Measurements from ENCODE around the gene CFAP77. TPM values are rescaled to one million over a fixed set of nuclear protein-coding genes. Genes with fewer than 3 reads are reported as not detected.
A peak's percentile ranks its signal among the peaks of the same experiment; 100 is the strongest.

Gene CFAP77
- total RNA-seq, result not detected

DNA sequence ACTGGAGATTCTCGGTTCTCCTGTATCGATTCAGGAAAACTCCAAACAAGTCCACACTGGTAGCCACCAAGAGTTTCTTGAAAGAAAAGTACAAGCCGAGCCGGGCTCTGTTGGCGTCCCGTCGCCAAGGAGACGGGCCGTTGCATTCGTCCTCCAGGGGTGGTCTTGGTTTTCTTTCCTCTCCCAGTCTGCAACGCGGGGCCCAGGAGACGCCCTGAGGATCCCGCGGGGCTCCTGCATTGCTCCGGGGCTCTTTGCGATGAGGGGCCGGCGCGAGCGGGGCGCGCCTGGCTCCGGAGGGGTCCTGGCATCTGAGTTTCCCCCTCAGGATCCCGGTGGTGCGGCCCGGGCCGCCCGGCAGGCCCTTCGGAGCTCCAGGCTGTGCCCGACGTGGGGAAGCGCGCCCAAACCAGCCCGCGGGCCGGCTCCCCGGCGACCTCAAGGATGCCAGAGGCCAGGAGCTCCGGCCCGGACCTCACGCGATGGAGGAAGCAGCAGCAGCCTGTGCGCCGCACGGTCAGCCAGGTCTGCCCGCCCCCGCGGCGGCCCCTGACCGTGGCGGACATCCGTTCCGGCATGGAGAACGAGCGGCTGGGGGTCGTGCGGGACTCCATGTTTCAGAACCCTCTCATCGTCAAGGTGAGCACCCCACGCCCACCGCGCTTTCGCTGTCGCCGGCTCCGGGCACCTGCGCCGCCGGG, at the start of gene CFAP77:
CFAP77 (plus strand) TSS at position 384 of the 701 bp plus-strand sequence; CDS start at position 445, 61 bp downstream.
- 0 to 2% methylated on average over 26 to 44 of the region's 69 CpGs for WGBS, 2 donors
- intact Hi-C loops (cut with DNase I; ENCODE audit: low total_unique reads), result no loop called here
- DNase-seq (ENCODE audit: low spot score in 2 of 2), result peak in 1 of 2 donors; percentile 86
- H3K4me3 ChIP-seq (ENCODE audit: low read depth, poor library complexity, severe bottlenecking), result peak within 1 kb of the TSS; percentile 18
- TF ChIP-seq, protein P1, sequence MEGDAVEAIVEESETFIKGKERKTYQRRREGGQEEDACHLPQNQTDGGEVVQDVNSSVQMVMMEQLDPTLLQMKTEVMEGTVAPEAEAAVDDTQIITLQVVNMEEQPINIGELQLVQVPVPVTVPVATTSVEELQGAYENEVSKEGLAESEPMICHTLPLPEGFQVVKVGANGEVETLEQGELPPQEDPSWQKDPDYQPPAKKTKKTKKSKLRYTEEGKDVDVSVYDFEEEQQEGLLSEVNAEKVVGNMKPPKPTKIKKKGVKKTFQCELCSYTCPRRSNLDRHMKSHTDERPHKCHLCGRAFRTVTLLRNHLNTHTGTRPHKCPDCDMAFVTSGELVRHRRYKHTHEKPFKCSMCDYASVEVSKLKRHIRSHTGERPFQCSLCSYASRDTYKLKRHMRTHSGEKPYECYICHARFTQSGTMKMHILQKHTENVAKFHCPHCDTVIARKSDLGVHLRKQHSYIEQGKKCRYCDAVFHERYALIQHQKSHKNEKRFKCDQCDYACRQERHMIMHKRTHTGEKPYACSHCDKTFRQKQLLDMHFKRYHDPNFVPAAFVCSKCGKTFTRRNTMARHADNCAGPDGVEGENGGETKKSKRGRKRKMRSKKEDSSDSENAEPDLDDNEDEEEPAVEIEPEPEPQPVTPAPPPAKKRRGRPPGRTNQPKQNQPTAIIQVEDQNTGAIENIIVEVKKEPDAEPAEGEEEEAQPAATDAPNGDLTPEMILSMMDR (IDR thresholded peaks at IDR 0.05), result no peak
- no peak for TF ChIP-seq POLR2A (IDR thresholded peaks at IDR 0.05)

DNA sequence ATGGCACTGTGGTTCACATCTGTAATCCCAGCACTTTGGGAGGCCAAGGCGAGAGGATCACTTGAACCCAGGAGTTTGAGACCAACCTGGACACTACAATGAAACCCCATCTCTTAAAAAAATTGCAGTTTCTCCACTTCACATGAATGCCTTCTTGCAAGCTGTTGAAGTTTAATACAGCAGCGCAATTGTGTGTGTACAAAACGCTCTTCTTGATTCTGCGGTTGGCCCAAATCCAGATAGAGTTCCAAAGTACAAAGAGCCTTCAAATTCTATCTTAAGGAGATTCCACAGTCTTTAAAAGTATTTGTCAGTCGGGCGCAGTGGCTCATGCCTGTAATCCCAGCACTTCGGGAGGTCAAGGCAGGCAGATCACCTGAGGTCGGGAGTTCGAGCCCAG, 45.9 kb upstream of the CFAP77 start:
- TF ChIP-seq, protein P1 (IDR thresholded peaks at IDR 0.05), result no peak
- TF ChIP-seq POLR2A (IDR thresholded peaks at IDR 0.05), result no peak
- WGBS, 2 donors, result 87 to 93% methylated on average over 9 of the region's 9 CpGs

DNA sequence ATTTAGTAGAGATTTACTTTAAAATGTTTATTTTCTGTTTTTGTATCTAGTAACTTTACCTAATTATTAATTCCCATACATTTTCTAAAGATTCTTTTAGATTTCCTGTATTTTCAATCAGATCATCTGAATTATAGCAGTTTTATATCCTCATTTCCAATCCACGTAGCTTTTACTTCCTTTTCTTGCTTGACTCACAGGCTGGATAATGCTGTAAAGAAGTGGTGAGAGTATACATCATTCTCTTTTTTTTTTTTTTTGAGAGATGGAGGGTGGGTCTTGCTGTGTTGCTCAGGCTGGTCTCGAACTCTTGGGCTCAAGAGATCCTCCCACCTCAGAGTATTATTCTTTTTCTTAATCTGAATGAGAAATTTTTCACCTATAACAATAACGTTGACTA, 44.0 kb upstream of the CFAP77 start:
- no peak for DNase-seq (ENCODE audit: low spot score in 2 of 2)
- TF ChIP-seq, protein P1 (IDR thresholded peaks at IDR 0.05), result no peak
- TF ChIP-seq POLR2A (IDR thresholded peaks at IDR 0.05), result no peak
- 74 to 75% methylated on average over 3 of the region's 3 CpGs for WGBS, 2 donors
- intact Hi-C loops (cut with DNase I; ENCODE audit: low total_unique reads), result no loop called here
- no peak overlapping the region for H3K4me3 ChIP-seq (ENCODE audit: low read depth, poor library complexity, severe bottlenecking)

More for the DNA sequence above, 45.9 kb upstream of the CFAP77 start:
- H3K4me3 ChIP-seq (ENCODE audit: low read depth, poor library complexity, severe bottlenecking), result no peak overlapping the region
- intact Hi-C loops (cut with DNase I; ENCODE audit: low total_unique reads), result no loop called here
- no peak for DNase-seq (ENCODE audit: low spot score in 2 of 2)

GRCh38 chr9:132366481-132366880, 43.5 kb upstream of the CFAP77 start:
- no peak for TF ChIP-seq POLR2A (IDR thresholded peaks at IDR 0.05)
- TF ChIP-seq, protein P1 (IDR thresholded peaks at IDR 0.05), result no peak
- no peak for DNase-seq (ENCODE audit: low spot score in 2 of 2)
- intact Hi-C loops (cut with DNase I; ENCODE audit: low total_unique reads), result no loop called here
- WGBS, 2 donors, result 83 to 86% methylated on average over 4 of the region's 4 CpGs
- H3K4me3 ChIP-seq (ENCODE audit: low read depth, poor library complexity, severe bottlenecking), result no peak overlapping the region

DNA sequence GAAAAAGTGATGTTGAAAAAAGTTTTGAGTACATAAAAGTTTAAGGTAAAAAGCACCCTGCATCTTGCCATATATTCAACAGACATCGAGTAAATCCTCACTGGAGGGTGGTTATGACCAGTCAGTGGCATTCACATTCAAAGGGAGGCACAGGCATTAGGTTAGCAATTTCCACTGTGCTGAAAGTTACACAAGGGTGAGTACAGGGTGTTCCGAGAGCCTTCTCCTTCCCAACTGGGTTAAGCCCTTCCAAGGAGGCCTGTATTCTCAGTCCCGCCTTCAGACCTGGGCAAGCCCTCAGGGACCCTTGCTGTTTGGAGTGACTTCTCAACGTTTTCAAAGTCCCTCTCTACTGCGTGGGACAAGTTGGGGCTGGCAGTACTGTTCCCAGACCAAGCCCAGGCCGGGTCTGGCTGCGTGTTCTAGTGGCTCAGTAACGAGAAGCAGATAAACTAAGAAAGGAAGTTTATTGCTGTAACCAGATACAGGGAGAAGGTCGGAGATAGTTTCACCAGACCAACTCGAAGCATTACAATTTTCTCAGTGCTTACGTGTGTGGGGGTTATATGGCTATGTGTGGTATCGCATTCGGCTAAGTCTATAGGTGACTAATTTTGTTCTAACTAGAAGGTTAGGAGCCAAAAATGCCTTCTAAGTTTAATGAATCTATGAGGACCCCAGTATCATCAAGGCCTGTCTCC, 42.2 kb upstream of the CFAP77 start:
- no peak for DNase-seq (ENCODE audit: low spot score in 2 of 2)
- WGBS, 2 donors, result 58 to 63% methylated on average over 13 of the region's 13 CpGs
- intact Hi-C loops (cut with DNase I; ENCODE audit: low total_unique reads), result no loop called here
- H3K4me3 ChIP-seq (ENCODE audit: low read depth, poor library complexity, severe bottlenecking), result no peak overlapping the region
- TF ChIP-seq, protein P1 (IDR thresholded peaks at IDR 0.05), result no peak
- no peak for TF ChIP-seq POLR2A (IDR thresholded peaks at IDR 0.05)
